ENCODE data around the gene COPS9.

DNA sequence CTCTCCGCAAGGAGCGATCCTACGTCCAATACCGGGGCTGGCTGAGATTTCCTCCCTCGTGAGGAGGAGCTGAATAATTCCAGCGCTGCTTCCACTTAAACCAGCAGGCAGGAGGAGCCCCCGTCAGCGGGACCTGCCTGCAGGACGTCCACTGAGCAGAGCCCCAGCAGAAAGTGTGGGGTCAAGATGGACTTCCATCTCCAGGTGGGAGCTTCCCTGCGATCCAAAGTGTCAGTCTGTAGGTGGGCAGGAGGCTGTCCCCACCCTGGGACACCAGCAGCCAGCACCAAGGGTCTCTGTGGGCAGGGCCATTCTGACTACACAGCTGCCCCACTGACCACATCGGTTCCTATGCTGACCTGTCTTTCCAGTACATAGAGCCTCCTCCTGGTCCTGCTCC is 4.8 kb upstream of the COPS9 start:
- TF ChIP-seq, protein P1, sequence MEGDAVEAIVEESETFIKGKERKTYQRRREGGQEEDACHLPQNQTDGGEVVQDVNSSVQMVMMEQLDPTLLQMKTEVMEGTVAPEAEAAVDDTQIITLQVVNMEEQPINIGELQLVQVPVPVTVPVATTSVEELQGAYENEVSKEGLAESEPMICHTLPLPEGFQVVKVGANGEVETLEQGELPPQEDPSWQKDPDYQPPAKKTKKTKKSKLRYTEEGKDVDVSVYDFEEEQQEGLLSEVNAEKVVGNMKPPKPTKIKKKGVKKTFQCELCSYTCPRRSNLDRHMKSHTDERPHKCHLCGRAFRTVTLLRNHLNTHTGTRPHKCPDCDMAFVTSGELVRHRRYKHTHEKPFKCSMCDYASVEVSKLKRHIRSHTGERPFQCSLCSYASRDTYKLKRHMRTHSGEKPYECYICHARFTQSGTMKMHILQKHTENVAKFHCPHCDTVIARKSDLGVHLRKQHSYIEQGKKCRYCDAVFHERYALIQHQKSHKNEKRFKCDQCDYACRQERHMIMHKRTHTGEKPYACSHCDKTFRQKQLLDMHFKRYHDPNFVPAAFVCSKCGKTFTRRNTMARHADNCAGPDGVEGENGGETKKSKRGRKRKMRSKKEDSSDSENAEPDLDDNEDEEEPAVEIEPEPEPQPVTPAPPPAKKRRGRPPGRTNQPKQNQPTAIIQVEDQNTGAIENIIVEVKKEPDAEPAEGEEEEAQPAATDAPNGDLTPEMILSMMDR (IDR thresholded peaks at IDR 0.05), result no peak
- no peak for TF ChIP-seq POLR2AphosphoS5 (IDR thresholded peaks at IDR 0.05)
